Epithelial cell of proximal tubule (primary cell): ENCODE results near the gene C1QL3. TPM values are rescaled to one million over a fixed set of nuclear protein-coding genes. Genes with fewer than 3 reads are reported as not detected.

Experiments used
- DNase-seq: peaks from one replicate; pipeline ENCODE4 v3.0.0-alpha.2; 2011; ENCODE audit warnings: low read depth
- H3K4me3 ChIP-seq: 2 replicates; pipeline ENCODE4 v1.5.1; 2011; ENCODE audit warnings: low read depth, mild to moderate bottlenecking, low read length
- CTCF ChIP-seq: conservative IDR thresholded peaks from 2 replicates; pipeline ENCODE4 v1.5.1; 2012; ENCODE audit warnings: low read depth, mild to moderate bottlenecking, low read length
- total RNA-seq: library from RNA; depleted of rRNA; stranded (reverse); fragments of >200 nt; gene quantifications from 2 replicates; pipeline ENCODE4 v1.2.3, GENCODE V29; 2015

C1QL3 gene
- total RNA-seq, 1 donor from 2014 or later, result 0.69 TPM

GRCh38 chr10:16520900-16521299 lies 779 bp downstream of the C1QL3 start:
- peak; percentile 28 for TF ChIP-seq CTCF
- peak overlapping the region; percentile 44 for H3K4me3 ChIP-seq
- no peak for DNase-seq

- no peak for DNase-seq
- TF ChIP-seq CTCF, result no peak
- peak overlapping the region; percentile 44 for H3K4me3 ChIP-seq
Observed at GRCh38 chr10:16519908-16520861, 1.5 kb downstream of the C1QL3 start.

- H3K4me3 ChIP-seq, result no peak overlapping the region
- no peak for DNase-seq
- no peak for TF ChIP-seq CTCF
Observed at GRCh38 chr10:16519250-16519907, 2.3 kb downstream of the C1QL3 start.

- H3K4me3 ChIP-seq, result no peak overlapping the region
- no peak for DNase-seq
- TF ChIP-seq CTCF, result peak; percentile 40
Observed at GRCh38 chr10:16518822-16519221, 2.9 kb downstream of the C1QL3 start.

- no peak for DNase-seq
- no peak overlapping the region for H3K4me3 ChIP-seq
- no peak for TF ChIP-seq CTCF
Observed at GRCh38 chr10:16510843-16511242, 10.8 kb downstream of the C1QL3 start.

GRCh38 chr10:16509996-16510395 lies 11.7 kb downstream of the C1QL3 start:
- no peak for TF ChIP-seq CTCF
- no peak overlapping the region for H3K4me3 ChIP-seq
- no peak for DNase-seq
